ENCODE measurements around the gene MAP7D1. TPM values are rescaled to one million over a fixed set of nuclear protein-coding genes. Genes with fewer than 3 reads are reported as not detected.

The MAP7D1 gene
- total RNA-seq, 2 experiments from 2014 or later, result 138 to 143 TPM

- H3K4me3 Mint-ChIP-seq, result no peak overlapping the region
- no peaks in the 10 kb centered on the region for H3K9me3 Mint-ChIP-seq
- H3K4me1 Mint-ChIP-seq (ENCODE audit: low read depth), result no peaks in the 10 kb centered on the region
- peaks cover 3% of the 10 kb centered on the region for H3K36me3 Mint-ChIP-seq
- H3K27ac Mint-ChIP-seq, result no peak overlapping the region
- intact Hi-C loops (cut with micrococcal nuclease), result no loop called here
- POLR2A ChIA-PET, result no interaction called here
- H3K27me3 Mint-ChIP-seq, result no peaks in the 10 kb centered on the region
- CTCF ChIA-PET, result interaction anchor here (1.5 to 3.8 kb wide), 2 partner anchors 14 to 153 kb away, joined by 3 to 20 read pairs; no protein-coding TSS in a partner anchor
- no peak for DNase-seq
These were observed 23.9 kb upstream of the MAP7D1 start for GRCh38 chr1:36132029-36132428.

- Mint-ChIP-seq H3K9me3 (no peaks in the 10 kb centered on the region), H3K4me3 (no peak overlapping the region), H3K27me3 (no peaks in the 10 kb centered on the region), H3K36me3 (peaks cover 8% of the 10 kb centered on the region), H3K4me1 (ENCODE audit: low read depth) (no peaks in the 10 kb centered on the region), H3K27ac (no peak overlapping the region)
- intact Hi-C loops (cut with micrococcal nuclease), result no loop called here
- POLR2A ChIA-PET, result no interaction called here
- CTCF ChIA-PET, result interaction anchor here (0.8 to 3.8 kb wide), 8 partner anchors 15 to 235 kb away, joined by 3 to 52 read pairs (median 8); partner anchors contain the start of gene TRAPPC3
- DNase-seq, result no peak
These were observed 22.5 kb upstream of the MAP7D1 start for GRCh38 chr1:36133484-36133883.

- no peak overlapping the region for H3K27ac Mint-ChIP-seq
- ChIA-PET POLR2A (no interaction called here), CTCF (interaction anchor here (1.2 to 3.8 kb wide), 8 partner anchors 11 to 234 kb away, joined by 3 to 52 read pairs (median 12); partner anchors contain the start of gene TRAPPC3)
- H3K4me3 Mint-ChIP-seq, result no peak overlapping the region
- no peak for DNase-seq
- peaks cover 8% of the 10 kb centered on the region for H3K36me3 Mint-ChIP-seq
- no peaks in the 10 kb centered on the region for H3K27me3 Mint-ChIP-seq
- no peaks in the 10 kb centered on the region for H3K4me1 Mint-ChIP-seq (ENCODE audit: low read depth)
- no peaks in the 10 kb centered on the region for H3K9me3 Mint-ChIP-seq
- intact Hi-C loops (cut with micrococcal nuclease), result loop anchor here (1.0 kb wide), 1 partner anchor 35 kb away; no protein-coding TSS in a partner anchor
These were observed 21.9 kb upstream of the MAP7D1 start for GRCh38 chr1:36134031-36134430.

- no peaks in the 10 kb centered on the region for H3K27me3 Mint-ChIP-seq
- no peak overlapping the region for H3K27ac Mint-ChIP-seq
- H3K4me1 Mint-ChIP-seq (ENCODE audit: low read depth), result peaks cover 3% of the 10 kb centered on the region
- peak; percentile 57 for DNase-seq
- H3K4me3 Mint-ChIP-seq, result no peak overlapping the region
- H3K9me3 Mint-ChIP-seq, result no peaks in the 10 kb centered on the region
- intact Hi-C loops (cut with micrococcal nuclease), result loop anchor here (1.0 kb wide), 1 partner anchor 35 kb away; no protein-coding TSS in a partner anchor
- ChIA-PET POLR2A (interaction anchor here (1.2 kb wide), 1 partner anchor 14 kb away, joined by 4 read pairs; the partner anchor contains the start of gene TRAPPC3), CTCF (interaction anchor here (0.5 to 3.8 kb wide), 19 partner anchors 10 to 242 kb away, joined by 3 to 52 read pairs (median 5); partner anchors contain the start of genes EVA1B and TRAPPC3)
- peaks cover 12% of the 10 kb centered on the region for H3K36me3 Mint-ChIP-seq
These were observed 21.2 kb upstream of the MAP7D1 start for GRCh38 chr1:36134505-36135329.

- Mint-ChIP-seq H3K27me3 (no peaks in the 10 kb centered on the region), H3K27ac (no peak overlapping the region), H3K4me3 (no peak overlapping the region), H3K4me1 (ENCODE audit: low read depth) (peaks cover 9% of the 10 kb centered on the region), H3K36me3 (peaks cover 17% of the 10 kb centered on the region), H3K9me3 (no peaks in the 10 kb centered on the region)
- no peak for DNase-seq
- ChIA-PET POLR2A (interaction anchor here (1.2 kb wide), 1 partner anchor 14 kb away, joined by 4 read pairs; the partner anchor contains the start of gene TRAPPC3), CTCF (interaction anchor here (0.5 to 3.8 kb wide), 18 partner anchors 10 to 241 kb away, joined by 3 to 52 read pairs (median 6); partner anchors contain the start of genes EVA1B and TRAPPC3)
- intact Hi-C loops (cut with micrococcal nuclease), result no loop called here
These were observed 20.7 kb upstream of the MAP7D1 start for GRCh38 chr1:36135330-36135667.

- Mint-ChIP-seq H3K27ac (peak overlapping the region; percentile 32), H3K4me3 (no peak overlapping the region), H3K4me1 (ENCODE audit: low read depth) (peaks cover 14% of the 10 kb centered on the region), H3K27me3 (no peaks in the 10 kb centered on the region), H3K9me3 (no peaks in the 10 kb centered on the region), H3K36me3 (peaks cover 18% of the 10 kb centered on the region)
- POLR2A ChIA-PET, result interaction anchor here (1.2 kb wide), 1 partner anchor 13 kb away, joined by 4 read pairs; the partner anchor contains the start of gene TRAPPC3
- DNase-seq, result no peak
- CTCF ChIA-PET, result interaction anchor here (0.9 to 3.5 kb wide), 9 partner anchors 9 to 233 kb away, joined by 4 to 52 read pairs (median 9); partner anchors contain the start of gene TRAPPC3
- intact Hi-C loops (cut with micrococcal nuclease), result no loop called here
These were observed 20.2 kb upstream of the MAP7D1 start for GRCh38 chr1:36135796-36136195.

GRCh38 chr1:36136535-36136934 lies 19.4 kb upstream of the MAP7D1 start:
- Mint-ChIP-seq H3K27ac (peak overlapping the region; percentile 60), H3K9me3 (no peaks in the 10 kb centered on the region), H3K36me3 (peaks cover 18% of the 10 kb centered on the region), H3K4me3 (no peak overlapping the region), H3K4me1 (ENCODE audit: low read depth) (peaks cover 21% of the 10 kb centered on the region), H3K27me3 (no peaks in the 10 kb centered on the region)
- DNase-seq, result no peak
- POLR2A ChIA-PET, result no interaction called here
- intact Hi-C loops (cut with micrococcal nuclease), result no loop called here
- CTCF ChIA-PET, result interaction anchor here (1.1 to 2.4 kb wide), 4 partner anchors 8 to 232 kb away, joined by 5 to 19 read pairs (median 11); no protein-coding TSS in a partner anchor

GRCh38 chr1:36137226-36137625 lies 18.7 kb upstream of the MAP7D1 start:
- intact Hi-C loops (cut with micrococcal nuclease), result no loop called here
- H3K27ac Mint-ChIP-seq, result no peak overlapping the region
- ChIA-PET CTCF (interaction anchor here (1.1 kb wide), 1 partner anchor 149 kb away, joined by 5 read pairs; no protein-coding TSS in a partner anchor), POLR2A (no interaction called here)
- H3K9me3 Mint-ChIP-seq, result no peaks in the 10 kb centered on the region
- H3K27me3 Mint-ChIP-seq, result no peaks in the 10 kb centered on the region
- no peak for DNase-seq
- no peak overlapping the region for H3K4me3 Mint-ChIP-seq
- H3K36me3 Mint-ChIP-seq, result peaks cover 20% of the 10 kb centered on the region
- H3K4me1 Mint-ChIP-seq (ENCODE audit: low read depth), result peaks cover 26% of the 10 kb centered on the region

- intact Hi-C loops (cut with micrococcal nuclease), result no loop called here
- Mint-ChIP-seq H3K4me3 (no peak overlapping the region), H3K36me3 (peaks cover 20% of the 10 kb centered on the region), H3K4me1 (ENCODE audit: low read depth) (peaks cover 28% of the 10 kb centered on the region), H3K9me3 (no peaks in the 10 kb centered on the region), H3K27me3 (no peaks in the 10 kb centered on the region), H3K27ac (peak overlapping the region; percentile 3)
- ChIA-PET POLR2A (no interaction called here), CTCF (interaction anchor here (2.5 kb wide), 1 partner anchor 11 kb away, joined by 7 read pairs; the partner anchor contains the start of gene TRAPPC3)
- no peak for DNase-seq
These were observed 18.2 kb upstream of the MAP7D1 start for GRCh38 chr1:36137776-36138175.

- Mint-ChIP-seq H3K9me3 (no peaks in the 10 kb centered on the region), H3K4me3 (no peak overlapping the region), H3K27ac (peak overlapping the region; percentile 72), H3K4me1 (ENCODE audit: low read depth) (peaks cover 40% of the 10 kb centered on the region), H3K36me3 (peaks cover 22% of the 10 kb centered on the region), H3K27me3 (no peaks in the 10 kb centered on the region)
- ChIA-PET POLR2A (no interaction called here), CTCF (interaction anchor here (1.1 to 2.5 kb wide), 2 partner anchors 9 to 49 kb away, joined by 6 to 7 read pairs; partner anchors contain the start of gene TRAPPC3)
- intact Hi-C loops (cut with micrococcal nuclease), result no loop called here
- DNase-seq, result no peak
These were observed 16.4 kb upstream of the MAP7D1 start for GRCh38 chr1:36139521-36139920.

- ChIA-PET CTCF (interaction anchor here (0.6 to 1.7 kb wide), 2 partner anchors 34 to 42 kb away, joined by 4 read pairs; no protein-coding TSS in a partner anchor), POLR2A (no interaction called here)
- H3K36me3 Mint-ChIP-seq, result peaks cover 23% of the 10 kb centered on the region
- intact Hi-C loops (cut with micrococcal nuclease), result no loop called here
- DNase-seq, result no peak
- H3K4me3 Mint-ChIP-seq, result no peak overlapping the region
- H3K27me3 Mint-ChIP-seq, result no peaks in the 10 kb centered on the region
- H3K27ac Mint-ChIP-seq, result no peak overlapping the region
- H3K9me3 Mint-ChIP-seq, result no peaks in the 10 kb centered on the region
- peaks cover 50% of the 10 kb centered on the region for H3K4me1 Mint-ChIP-seq (ENCODE audit: low read depth)
These were observed 13.8 kb upstream of the MAP7D1 start for GRCh38 chr1:36142121-36142520.

GRCh38 chr1:36143424-36143823 lies 12.5 kb upstream of the MAP7D1 start:
- Mint-ChIP-seq H3K4me3 (no peak overlapping the region), H3K36me3 (peaks cover 18% of the 10 kb centered on the region), H3K27ac (peak overlapping the region; percentile 40), H3K4me1 (ENCODE audit: low read depth) (peaks cover 60% of the 10 kb centered on the region), H3K9me3 (no peaks in the 10 kb centered on the region), H3K27me3 (no peaks in the 10 kb centered on the region)
- intact Hi-C loops (cut with micrococcal nuclease), result no loop called here
- ChIA-PET CTCF (interaction anchor here (1.7 to 3.7 kb wide), 2 partner anchors 44 to 45 kb away, joined by 4 to 15 read pairs; no protein-coding TSS in a partner anchor), POLR2A (no interaction called here)
- DNase-seq, result no peak
